ENCODE data around the gene OR2T27.
"Not testable (repeated sequence)": the region's sequence is repeated elsewhere in the genome, so short reads cannot be mapped to it uniquely, and the experiment has no call there.

- TF ChIP-seq EZH2 (IDR thresholded peaks at IDR 0.05; ENCODE audit: low read length, unreplicated experiment); CTCF (conservative IDR thresholded peaks at IDR 0.05; ENCODE audit: low read depth, low read length): not testable (repeated sequence)
These were observed 13.7 kb downstream of the OR2T27 start for GRCh38 chr1:248641583-248641982.
